Right atrium auricular region (tissue), 2 donors: Measurements from ENCODE around the gene COL23A1. TPM values are rescaled to one million over a fixed set of nuclear protein-coding genes. Genes with fewer than 3 reads are reported as not detected.

Source experiments
- DNase-seq: peaks from one replicate; pipeline ENCODE4 v3.0.0-alpha.2; 2019; ENCODE audit warnings: low spot score
- H3K27ac ChIP-seq, 2 donors: fragments of 200-600 bp; sonication (generic); 1 replicate in 1 of 2; 2 replicates in 1 of 2; pipeline ENCODE4 v1.5.1; 2016 to 2019
- H3K27me3 ChIP-seq, 2 donors: fragments of 200-600 bp; sonication (generic); one replicate each; pipeline versions ENCODE4 v1.5.1 to v1.6.0; 2017 to 2019
- H3K36me3 ChIP-seq: fragments of 200-600 bp; sonication (generic); one replicate; pipeline ENCODE4 v1.5.1; 2016
- H3K4me1 ChIP-seq, 2 donors: fragments of 200-600 bp; sonication (generic); one replicate each; pipeline versions ENCODE4 v1.5.1 to v1.6.0; 2017 to 2019
- H3K4me3 ChIP-seq, 2 donors: fragments of 200-600 bp; sonication (generic); 1 replicate in 1 of 2; 2 replicates in 1 of 2; pipeline ENCODE4 v1.5.1; 2017 to 2019; ENCODE audit warnings: mild to moderate bottlenecking in 1 of 2, moderate library complexity in 1 of 2
- H3K9me3 ChIP-seq, 2 donors: fragments of 200-600 bp; sonication (generic); one replicate each; pipeline ENCODE4 v1.5.1; 2019
- total RNA-seq, 2 donors: library from RNA; depleted of rRNA; stranded (reverse); fragments of >200 nt; gene quantifications; one replicate each; pipeline ENCODE4 v1.1.0, GENCODE V29; 2016
- TF ChIP-seq, protein P1 (sequence below), 2 donors: fragments of 200-600 bp; sonication (generic); IDR thresholded peaks; one replicate each; pipeline ENCODE4 v1.5.1; 2019; ENCODE audit warnings: antibody characterized with exemption in 2 of 2

The COL23A1 gene
- total RNA-seq, 2 donors from 2014 or later: 5.7 to 6.8 TPM

DNA sequence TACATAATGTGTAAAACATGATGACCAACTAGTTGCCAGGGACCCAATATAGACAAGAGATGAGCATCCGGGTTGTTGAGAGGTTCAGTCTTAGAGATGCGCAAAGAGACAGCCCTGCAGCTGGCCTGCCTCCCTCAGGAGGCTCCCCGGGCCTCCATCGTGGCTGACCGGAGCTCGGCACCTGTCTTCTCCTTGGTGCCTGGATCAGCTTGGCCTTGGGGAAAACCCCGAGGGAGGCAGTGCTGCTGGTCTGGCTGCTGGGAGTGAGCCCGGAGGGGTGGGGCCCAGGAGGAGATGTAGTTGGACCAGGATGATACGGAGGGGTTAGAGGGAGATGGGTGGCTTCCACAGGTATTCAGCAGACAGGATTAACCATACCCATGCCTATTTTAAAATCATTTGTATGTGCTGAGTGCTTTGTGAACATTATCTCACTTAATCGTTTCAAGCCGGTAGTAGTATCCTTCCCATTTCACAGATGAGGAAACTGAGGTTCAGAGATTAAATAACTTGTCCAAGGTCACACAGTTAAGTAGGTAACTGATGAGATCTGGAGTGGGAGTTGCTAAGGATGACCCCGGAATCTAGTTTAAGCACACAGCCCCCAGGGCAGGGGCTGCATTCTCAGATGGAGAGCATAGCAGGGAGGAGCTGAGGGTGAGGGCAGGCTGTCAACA lies 173.8 kb downstream of the COL23A1 start:
- H3K27ac ChIP-seq: no peak overlapping the region
- no peaks in the 10 kb centered on the region for H3K36me3 ChIP-seq
- H3K27me3 ChIP-seq: no peaks in the 10 kb centered on the region
- no peak overlapping the region for H3K4me3 ChIP-seq
- no peak for DNase-seq
- no peaks in the 10 kb centered on the region for H3K9me3 ChIP-seq
- H3K4me1 ChIP-seq: no peaks in the 10 kb centered on the region
- TF ChIP-seq, protein P1, sequence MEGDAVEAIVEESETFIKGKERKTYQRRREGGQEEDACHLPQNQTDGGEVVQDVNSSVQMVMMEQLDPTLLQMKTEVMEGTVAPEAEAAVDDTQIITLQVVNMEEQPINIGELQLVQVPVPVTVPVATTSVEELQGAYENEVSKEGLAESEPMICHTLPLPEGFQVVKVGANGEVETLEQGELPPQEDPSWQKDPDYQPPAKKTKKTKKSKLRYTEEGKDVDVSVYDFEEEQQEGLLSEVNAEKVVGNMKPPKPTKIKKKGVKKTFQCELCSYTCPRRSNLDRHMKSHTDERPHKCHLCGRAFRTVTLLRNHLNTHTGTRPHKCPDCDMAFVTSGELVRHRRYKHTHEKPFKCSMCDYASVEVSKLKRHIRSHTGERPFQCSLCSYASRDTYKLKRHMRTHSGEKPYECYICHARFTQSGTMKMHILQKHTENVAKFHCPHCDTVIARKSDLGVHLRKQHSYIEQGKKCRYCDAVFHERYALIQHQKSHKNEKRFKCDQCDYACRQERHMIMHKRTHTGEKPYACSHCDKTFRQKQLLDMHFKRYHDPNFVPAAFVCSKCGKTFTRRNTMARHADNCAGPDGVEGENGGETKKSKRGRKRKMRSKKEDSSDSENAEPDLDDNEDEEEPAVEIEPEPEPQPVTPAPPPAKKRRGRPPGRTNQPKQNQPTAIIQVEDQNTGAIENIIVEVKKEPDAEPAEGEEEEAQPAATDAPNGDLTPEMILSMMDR (IDR thresholded peaks at IDR 0.05): no peak

DNA sequence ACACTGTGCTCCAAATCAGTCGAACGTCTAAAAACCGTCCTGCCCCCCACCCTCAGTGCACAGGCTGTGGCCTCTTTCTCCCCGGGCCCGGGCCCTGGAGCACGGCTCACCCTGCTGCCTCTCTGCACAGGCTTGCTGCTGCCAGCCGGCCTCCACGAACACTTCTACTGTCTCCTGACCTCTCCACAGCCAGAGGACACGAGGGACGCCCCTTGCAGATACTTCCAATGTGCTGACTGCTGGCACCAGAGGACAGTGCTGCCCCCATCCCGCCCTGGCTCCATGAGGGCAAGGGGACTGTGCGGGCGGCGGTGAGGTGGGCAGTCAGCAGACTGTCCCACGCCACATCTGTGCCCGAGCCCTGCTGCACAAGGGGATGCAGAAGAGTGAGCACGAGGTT lies 174.8 kb downstream of the COL23A1 start:
- Histone ChIP-seq H3K4me3 (no peak overlapping the region), H3K9me3 (no peaks in the 10 kb centered on the region), H3K27ac (no peak overlapping the region), H3K36me3 (no peaks in the 10 kb centered on the region), H3K27me3 (no peaks in the 10 kb centered on the region), H3K4me1 (no peaks in the 10 kb centered on the region)
- no peak for DNase-seq
- TF ChIP-seq, protein P1 (IDR thresholded peaks at IDR 0.05): no peak

DNA sequence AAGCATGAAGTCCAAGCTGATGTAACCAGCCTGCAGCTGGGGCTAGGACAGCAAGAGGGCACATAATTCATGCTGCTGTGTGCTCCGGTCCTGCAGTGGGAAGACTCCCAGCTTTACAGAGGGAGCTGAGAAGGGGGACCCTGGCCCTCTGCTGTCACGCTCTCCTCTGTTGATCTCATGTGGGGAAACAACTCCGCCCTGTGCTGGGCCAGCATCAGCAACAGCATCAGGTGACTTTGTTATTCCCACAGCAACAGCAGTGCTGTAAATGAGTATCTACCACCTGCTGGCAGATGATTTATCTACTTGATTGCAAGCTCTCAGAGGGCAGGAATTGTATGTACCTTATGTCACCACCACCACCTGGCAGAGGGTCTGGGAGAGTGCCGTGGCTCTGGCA lies 176.2 kb downstream of the COL23A1 start:
- H3K27ac ChIP-seq: no peak overlapping the region
- no peak for DNase-seq
- H3K9me3 ChIP-seq: no peaks in the 10 kb centered on the region
- H3K36me3 ChIP-seq: no peaks in the 10 kb centered on the region
- no peaks in the 10 kb centered on the region for H3K27me3 ChIP-seq
- TF ChIP-seq, protein P1 (IDR thresholded peaks at IDR 0.05): no peak
- H3K4me1 ChIP-seq: no peaks in the 10 kb centered on the region
- no peak overlapping the region for H3K4me3 ChIP-seq

DNA sequence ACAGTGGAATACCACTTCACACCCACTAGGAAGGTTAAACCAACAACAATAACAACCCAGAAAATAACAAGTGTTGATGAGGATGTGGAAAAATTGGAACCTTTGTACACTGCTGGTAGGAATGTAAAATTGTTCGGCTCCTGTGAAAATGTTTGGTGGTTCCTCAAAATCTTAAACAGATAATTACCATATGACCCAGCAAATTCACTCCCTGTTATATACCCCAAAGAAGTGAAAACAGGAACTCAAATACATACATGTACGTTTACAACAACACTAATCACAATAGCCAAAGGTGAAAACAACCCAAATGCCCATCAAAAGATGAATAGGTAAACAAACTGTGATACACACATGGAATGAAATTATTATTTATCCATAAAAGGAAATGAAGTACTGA lies 179.1 kb downstream of the COL23A1 start:
- no peaks in the 10 kb centered on the region for H3K27me3 ChIP-seq
- no peak for DNase-seq
- H3K4me1 ChIP-seq: no peaks in the 10 kb centered on the region
- no peaks in the 10 kb centered on the region for H3K36me3 ChIP-seq
- no peak overlapping the region for H3K27ac ChIP-seq
- peaks cover 0 to 10% of the 10 kb centered on the region in 2 donors for H3K9me3 ChIP-seq
- TF ChIP-seq, protein P1 (IDR thresholded peaks at IDR 0.05): no peak
- H3K4me3 ChIP-seq: no peak overlapping the region

DNA sequence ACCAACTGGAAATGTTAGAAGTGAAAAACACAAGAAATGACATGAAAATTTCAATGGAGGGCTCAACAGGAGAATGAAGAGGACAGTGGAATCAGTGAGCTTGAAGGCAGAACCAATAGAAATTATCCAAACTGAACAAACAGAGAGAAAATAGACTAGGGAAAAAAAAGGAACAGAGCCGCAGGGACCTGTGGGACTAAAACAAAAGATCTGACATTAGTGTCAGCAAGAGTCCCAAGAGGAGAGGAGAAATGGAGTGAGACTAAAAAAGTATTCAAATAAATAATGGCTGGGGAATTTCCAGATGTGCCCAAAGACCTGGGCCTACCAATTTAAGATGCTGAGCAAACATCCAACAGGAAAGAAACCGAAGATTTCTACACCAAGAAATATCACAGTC lies 182.5 kb downstream of the COL23A1 start:
- TF ChIP-seq, protein P1 (IDR thresholded peaks at IDR 0.05): no peak
- Histone ChIP-seq H3K27me3 (no peaks in the 10 kb centered on the region), H3K4me3 (no peak overlapping the region), H3K4me1 (no peaks in the 10 kb centered on the region), H3K27ac (no peak overlapping the region), H3K9me3 (peaks cover 0 to 10% of the 10 kb centered on the region in 2 donors), H3K36me3 (no peaks in the 10 kb centered on the region)
- no peak for DNase-seq

DNA sequence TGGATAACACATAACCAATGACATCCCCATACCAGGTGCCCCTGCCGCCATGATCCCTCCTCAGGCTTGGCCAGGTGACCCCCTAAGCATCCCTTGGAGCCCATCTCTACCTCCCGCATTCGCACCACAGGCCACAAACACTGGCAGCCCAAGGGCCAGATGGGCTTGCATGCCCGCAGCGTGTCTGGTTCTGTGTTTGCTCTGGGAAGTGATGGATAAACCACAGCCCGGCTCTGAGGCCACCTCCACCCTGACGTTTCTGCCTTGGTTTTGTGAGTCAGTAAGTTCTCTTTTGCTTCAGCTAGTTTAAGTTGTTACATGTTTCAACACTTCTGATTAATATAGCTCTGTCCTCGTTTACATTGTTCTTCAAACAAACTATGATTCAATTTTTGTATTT lies 185.2 kb downstream of the COL23A1 start:
- Histone ChIP-seq H3K27me3 (no peaks in the 10 kb centered on the region), H3K4me3 (no peak overlapping the region), H3K27ac (no peak overlapping the region), H3K9me3 (peaks cover 0 to 10% of the 10 kb centered on the region in 2 donors), H3K36me3 (no peaks in the 10 kb centered on the region), H3K4me1 (no peaks in the 10 kb centered on the region)
- DNase-seq: no peak
- TF ChIP-seq, protein P1 (IDR thresholded peaks at IDR 0.05): no peak
